B cell (primary cell): ENCODE measurements around the gene ATP1B2. TPM values are rescaled to one million over a fixed set of nuclear protein-coding genes. Genes with fewer than 3 reads are reported as not detected.

Source experiments
- ATAC-seq: fragments of 200-7000 bp; cut with Tn5 transposase; one replicate; pipeline ENCODE4 v1.10.0; 2021; ENCODE audit warnings: low read depth, mild to moderate bottlenecking, moderate number of reproducible peaks, moderate library complexity
- CTCF ChIA-PET: fragments of 350-600 bp; sonication (Branson Sonifier 250); formaldehyde crosslinking; loops from one replicate; lab custom pipeline; 2021; ENCODE audit warnings: antibody characterized with exemption, inconsistent platforms; lab: Charles Lee
- POLR2A ChIA-PET: fragments of 350-600 bp; sonication (Branson Sonifier 250); formaldehyde crosslinking; loops from one replicate; lab custom pipeline; 2021; ENCODE audit warnings: antibody characterized with exemption; lab: Charles Lee
- DNase-seq: peaks from one replicate; pipeline ENCODE4 v3.0.0; 2013
- H2AFZ ChIP-seq: 2 replicates; pipeline ENCODE4 v1.6.1; 2012; ENCODE audit warnings: mild to moderate bottlenecking, low read depth, low read length; ENCODE audit not compliant: insufficient read depth, poor library complexity, severe bottlenecking
- H3K27ac ChIP-seq, 2 donors: 1 replicate in 1 of 2; 2 replicates in 1 of 2; pipeline ENCODE4 v1.5.1; 2012 to 2013; ENCODE audit warnings: low read length in 2 of 2, mild to moderate bottlenecking in 2 of 2, moderate library complexity in 1 of 2
- H3K27me3 ChIP-seq, 4 experiments: fragments of 200-600 bp in 1 of 4; sonication (generic) in 1 of 4; replicated peaks in 1 of 4; 1 replicate in 2 of 4; 2 replicates in 2 of 4; pipeline versions ENCODE4 v1.6.1 to v1.7.0; 2013 to 2016; ENCODE audit warnings: low read length in 3 of 4, mild to moderate bottlenecking in 2 of 4, mixed read lengths in 1 of 4, moderate library complexity in 1 of 4; ENCODE audit not compliant: insufficient read depth in 4 of 4, control insufficient read depth in 3 of 4; ENCODE audit errors: control extremely low read depth in 1 of 4
- H3K36me3 ChIP-seq, 2 experiments: replicated peaks in 1 of 2; 1 replicate in 1 of 2; 2 replicates in 1 of 2; pipeline versions ENCODE4 v1.6.1 to v1.7.1; 2013; ENCODE audit warnings: low read length in 1 of 2; ENCODE audit not compliant: insufficient read depth in 2 of 2, control insufficient read depth in 1 of 2; ENCODE audit errors: control extremely low read depth in 1 of 2, extremely low read depth in 1 of 2
- H3K4me1 ChIP-seq, 2 donors: fragments of 200-600 bp in 1 of 2; sonication (generic) in 1 of 2; 1 replicate in 1 of 2; 2 replicates in 1 of 2; pipeline versions ENCODE4 v1.5.1 to v1.6.1; 2013 to 2017; ENCODE audit warnings: low read length in 2 of 2; ENCODE audit not compliant: control insufficient read depth in 2 of 2, insufficient read depth in 2 of 2
- H3K4me2 ChIP-seq: replicated peaks from 2 replicates; pipeline ENCODE3; 2012; ENCODE audit warnings: mild to moderate bottlenecking, low read depth, low read length; ENCODE audit not compliant: poor library complexity, severe bottlenecking
- H3K4me3 ChIP-seq, 5 experiments: fragments of 200-600 bp in 1 of 5; sonication (generic) in 1 of 5; 1 replicate in 3 of 5; 2 replicates in 2 of 5; pipeline versions ENCODE4 v1.5.1 to v1.7.0; 2011 to 2016; ENCODE audit warnings: low read length in 4 of 5, mild to moderate bottlenecking in 4 of 5, low read depth in 2 of 5, control low read depth in 1 of 5, moderate library complexity in 1 of 5; ENCODE audit not compliant: insufficient read depth in 1 of 5; ENCODE audit errors: control extremely low read depth in 1 of 5, extremely low read depth in 1 of 5
- H3K79me2 ChIP-seq: fragments of 200-600 bp; sonication (generic); one replicate; pipeline ENCODE4 v1.6.0; 2016; ENCODE audit warnings: low read length; ENCODE audit not compliant: control insufficient read depth, insufficient read depth
- H3K9ac ChIP-seq: fragments of 200-600 bp; sonication (generic); 2 replicates; pipeline ENCODE4 v1.6.1; 2017; ENCODE audit warnings: mild to moderate bottlenecking, low read length, moderate library complexity
- H3K9me3 ChIP-seq, 3 donors: one replicate each; pipeline versions ENCODE4 v1.6.1 to v1.7.1; 2013; ENCODE audit warnings: low read length in 2 of 3; ENCODE audit not compliant: control insufficient read depth in 2 of 3, insufficient read depth in 1 of 3; ENCODE audit errors: control extremely low read depth in 1 of 3
- H4K20me1 ChIP-seq: 2 replicates; pipeline ENCODE4 v1.6.0; 2012; ENCODE audit warnings: mild to moderate bottlenecking, low read length; ENCODE audit not compliant: insufficient read depth, control insufficient read depth, poor library complexity, severe bottlenecking
- H3K27ac Mint-ChIP-seq: one replicate; pipeline ENCODE4 v1.8.0; 2021; ENCODE audit warnings: mixed read lengths
- H3K27me3 Mint-ChIP-seq: one replicate; pipeline ENCODE4 v1.8.0; 2021; ENCODE audit warnings: mixed read lengths
- H3K4me1 Mint-ChIP-seq: one replicate; pipeline ENCODE4 v1.8.0; 2021; ENCODE audit warnings: mixed read lengths
- H3K4me3 Mint-ChIP-seq: one replicate; pipeline ENCODE4 v1.8.0; 2021; ENCODE audit warnings: mixed read lengths
- H3K9me3 Mint-ChIP-seq: one replicate; pipeline ENCODE4 v1.8.0; 2022; ENCODE audit warnings: mixed read lengths; ENCODE audit not compliant: insufficient read depth
- CTCF ChIP-seq: fragments of 200-600 bp; IDR thresholded peaks from one replicate; pipeline ENCODE4 v1.8.0; 2022; ENCODE audit warnings: antibody characterized with exemption, mild to moderate bottlenecking
- EZH2 ChIP-seq: IDR thresholded peaks from 2 replicates; pipeline ENCODE4 v1.6.1; 2012; ENCODE audit warnings: borderline replicate concordance, low read depth, mild to moderate bottlenecking, moderate library complexity, low read length; ENCODE audit not compliant: insufficient read depth, poor library complexity, severe bottlenecking
- WGBS: methylation state at CpG from one replicate; pipeline ENCODE4 v1.1.5; 2013; ENCODE audit warnings: missing lambda C conversion rate; ENCODE audit not compliant: insufficient coverage; 5-methylcytosine and 5-hydroxymethylcytosine counted together
- intact Hi-C: fragments of 100-400 bp; cut with micrococcal nuclease; formaldehyde crosslinking; loops from one replicate; pipeline ENCODE4 v1.10.0; 2022
- polyA plus RNA-seq: library from polyadenylated mRNA; depleted of rRNA; stranded (reverse); fragments of >200 nt; gene quantifications from 2 replicates; pipeline ENCODE4 v1.2.3, GENCODE V29; 2012
- total RNA-seq, 2 donors: library from RNA; stranded (reverse); fragments of 120-200 nt in 1 of 2; gene quantifications; 1 replicate in 1 of 2; 2 replicates in 1 of 2; pipeline versions ENCODE4 v1.2.3 to v1.2.4, GENCODE V29; 2013 to 2022

Gene ATP1B2
- total and polyA plus RNA-seq, 2 donors (not counting 1 experiment from before 2014, with no cell fraction given): 0.39 TPM; not detected in 1

- 48% methylated on average over 3 of the region's 6 CpGs for WGBS
- H3K4me2 ChIP-seq: no peak overlapping the region
- H4K20me1 ChIP-seq: no peaks in the 10 kb centered on the region
- intact Hi-C loops: loop anchor here (1.0 kb wide), 1 partner anchor 56 kb away; the partner anchor contains the start of gene WRAP53
- no peaks in the 10 kb centered on the region for H3K36me3 ChIP-seq
- POLR2A ChIA-PET: no interaction called here
- H3K4me3 ChIP-seq: no peak overlapping the region
- H3K27ac ChIP-seq: no peak overlapping the region
- no peaks in the 10 kb centered on the region for H3K9me3 ChIP-seq
- TF ChIP-seq EZH2 (no peak), CTCF (peak; percentile 18)
- no peak overlapping the region for H3K9ac ChIP-seq
- H2AFZ ChIP-seq: no peak overlapping the region
- H3K27me3 ChIP-seq: no peaks in the 10 kb centered on the region
- H3K79me2 ChIP-seq: peaks cover 1% of the 10 kb centered on the region
- Mint-ChIP-seq H3K9me3 (no peaks in the 10 kb centered on the region), H3K27me3 (no peaks in the 10 kb centered on the region), H3K4me1 (peaks cover 4% of the 10 kb centered on the region), H3K27ac (no peak overlapping the region), H3K4me3 (no peak overlapping the region)
- peaks cover 0 to 5% of the 10 kb centered on the region in 2 donors for H3K4me1 ChIP-seq
- CTCF ChIA-PET: interaction anchor here (0.7 to 4.6 kb wide), 12 partner anchors 10 to 54 kb away, joined by 3 to 35 read pairs (median 5); partner anchors contain the start of genes ATP1B2, FXR2, MPDU1 and SOX15
- ATAC-seq (peak; percentile 12), DNase-seq (peak; percentile 61)
Observed at GRCh38 chr17:7632492-7632894, 18.2 kb upstream of the ATP1B2 start.

- WGBS: 100% methylated on average over 1 of the region's 2 CpGs
- Histone ChIP-seq H3K27me3 (no peaks in the 10 kb centered on the region), H3K9ac (no peak overlapping the region), H3K36me3 (no peaks in the 10 kb centered on the region), H2AFZ (no peak overlapping the region), H3K9me3 (no peaks in the 10 kb centered on the region), H3K27ac (no peak overlapping the region), H3K79me2 (no peaks in the 10 kb centered on the region), H3K4me2 (no peak overlapping the region), H4K20me1 (no peaks in the 10 kb centered on the region), H3K4me3 (no peak overlapping the region), H3K4me1 (peaks cover 0 to 2% of the 10 kb centered on the region in 2 donors)
- Mint-ChIP-seq H3K27me3 (no peaks in the 10 kb centered on the region), H3K4me1 (no peaks in the 10 kb centered on the region), H3K27ac (no peak overlapping the region), H3K9me3 (no peaks in the 10 kb centered on the region), H3K4me3 (no peak overlapping the region)
- DNase-seq: no peak
- TF ChIP-seq CTCF (no peak), EZH2 (no peak)
- POLR2A ChIA-PET: no interaction called here
- intact Hi-C loops: no loop called here
- CTCF ChIA-PET: interaction anchor here (1.0 to 4.6 kb wide), 9 partner anchors 9 to 54 kb away, joined by 3 to 35 read pairs (median 6); partner anchors contain the start of genes ATP1B2, FXR2, MPDU1 and SOX15
- no peak for ATAC-seq
Observed at GRCh38 chr17:7633093-7633492, 17.6 kb upstream of the ATP1B2 start.
